ENCODE results near the gene SCIMP.
"Not testable (repeated sequence)": the region's sequence is repeated elsewhere in the genome, so short reads cannot be mapped to it uniquely, and the experiment has no call there.

- not testable (repeated sequence) for TF ChIP-seq CTCF (conservative IDR thresholded peaks at IDR 0.05 in 1 of 2, IDR thresholded peaks at IDR 0.05 in 1 of 2; ENCODE audit: extremely low read depth in 1 of 2, insufficient read depth in 1 of 2, low read depth in 1 of 2, low read length in 2 of 2); EZH2 (IDR thresholded peaks at IDR 0.05; ENCODE audit: borderline replicate concordance, low read length)
These were observed 68.7 kb downstream of the SCIMP start for GRCh38 chr17:5165791-5166564.

Data from mammary epithelial cell (primary cell).